ENCODE data around the gene PPP2R5C. TPM values are rescaled to one million over a fixed set of nuclear protein-coding genes. Genes with fewer than 3 reads are reported as not detected.

The PPP2R5C gene
- total and polyA plus RNA-seq, 4 experiments from 2014 or later: 273 to 620 (median 431) TPM

DNA sequence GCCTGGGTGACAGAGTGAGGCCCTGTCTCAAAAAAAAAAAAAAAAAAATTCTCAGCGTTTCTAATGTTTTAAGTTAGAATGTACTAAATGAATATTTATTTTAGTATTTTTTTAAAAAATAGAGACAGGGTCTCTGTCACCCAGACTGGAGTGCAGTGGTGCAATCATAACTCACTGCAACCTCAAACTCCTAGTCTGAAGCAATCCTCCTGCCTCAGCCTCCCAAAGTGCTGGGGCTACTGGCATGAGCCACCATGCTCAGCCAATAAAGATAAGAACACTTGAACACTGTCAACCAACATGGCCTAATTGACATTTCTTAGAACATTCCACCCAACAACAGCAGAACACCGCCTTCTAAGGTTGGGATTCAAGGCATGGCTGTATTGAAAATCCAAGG lies 197.8 kb downstream of the PPP2R5C start:
- H3K27ac ChIP-seq (ENCODE audit: low read depth, low read length): no peak overlapping the region
- H3K4me1 ChIP-seq (ENCODE audit: insufficient read depth, low read length): peaks cover 16% of the 10 kb centered on the region
- Mint-ChIP-seq H3K36me3 (no peaks in the 10 kb centered on the region), H3K4me1 (peaks cover 8 to 24% (median 18%) of the 10 kb centered on the region in 4 donors), H3K27ac (no peak overlapping the region), H3K4me3 (no peak overlapping the region), H3K27me3 (no peaks in the 10 kb centered on the region), H3K9me3 (peaks cover 0 to 2% (median 0%) of the 10 kb centered on the region in 8 donors)
- intact Hi-C loops (cut with micrococcal nuclease): no loop called here
- ChIA-PET POLR2A (ENCODE audit: partially characterized antibody) (interaction anchor here (0.6 kb wide), 1 partner anchor 77 kb away, joined by 3 read pairs; no protein-coding TSS in a partner anchor), CTCF (ENCODE audit: partially characterized antibody) (interaction anchor here (0.5 to 7.2 kb wide), 13 partner anchors 8 to 362 kb away, joined by 3 to 77 read pairs (median 4); no protein-coding TSS in a partner anchor)
- DNase-seq: no peak
- no peaks in the 10 kb centered on the region for H3K36me3 ChIP-seq (ENCODE audit: insufficient read depth, low read length)
- no peak overlapping the region for H3K4me3 ChIP-seq (ENCODE audit: low read length in 2 of 2)
- no peaks in the 10 kb centered on the region for H3K27me3 ChIP-seq (ENCODE audit: insufficient read depth, low read length)
- no peaks in the 10 kb centered on the region for H3K9me3 ChIP-seq (ENCODE audit: control insufficient read depth in 1 of 2, low read length in 2 of 2)

DNA sequence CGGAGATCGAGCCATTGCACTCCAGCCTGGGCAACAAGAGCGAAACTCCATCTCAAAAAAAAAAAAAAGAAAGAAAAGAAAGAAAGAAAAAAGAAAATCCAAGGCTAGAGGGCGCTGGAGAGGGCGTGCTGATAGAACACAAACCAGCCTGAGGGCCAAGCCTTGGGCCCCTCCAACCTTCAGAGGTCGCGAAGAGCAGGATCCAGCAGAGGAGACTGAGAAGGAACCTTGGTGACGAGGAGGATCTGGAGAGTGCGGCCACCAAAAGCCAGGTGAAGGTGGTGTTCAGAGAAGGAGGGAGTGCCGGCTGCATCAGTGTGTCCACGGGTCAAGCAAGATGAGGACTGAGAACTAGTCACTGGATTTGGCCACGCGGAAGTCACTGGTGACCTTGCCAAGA lies 198.7 kb downstream of the PPP2R5C start:
- Mint-ChIP-seq H3K27me3 (no peaks in the 10 kb centered on the region), H3K27ac (peak overlapping the region in 4 of 7 donors; percentile 37 to 84 (median 62)), H3K9me3 (peaks cover 0 to 2% (median 0%) of the 10 kb centered on the region in 8 donors), H3K4me3 (peak overlapping the region in 1 of 8 donors; percentile 63), H3K4me1 (peaks cover 8 to 26% (median 18%) of the 10 kb centered on the region in 4 donors), H3K36me3 (no peaks in the 10 kb centered on the region)
- H3K4me1 ChIP-seq (ENCODE audit: insufficient read depth, low read length): peaks cover 16% of the 10 kb centered on the region
- no peak overlapping the region for H3K27ac ChIP-seq (ENCODE audit: low read depth, low read length)
- no peak overlapping the region for H3K4me3 ChIP-seq (ENCODE audit: low read length in 2 of 2)
- H3K36me3 ChIP-seq (ENCODE audit: insufficient read depth, low read length): no peaks in the 10 kb centered on the region
- no peaks in the 10 kb centered on the region for H3K27me3 ChIP-seq (ENCODE audit: insufficient read depth, low read length)
- H3K9me3 ChIP-seq (ENCODE audit: control insufficient read depth in 1 of 2, low read length in 2 of 2): no peaks in the 10 kb centered on the region
- CTCF ChIA-PET (ENCODE audit: partially characterized antibody): interaction anchor here (0.6 to 7.2 kb wide), 12 partner anchors 9 to 555 kb away, joined by 3 to 77 read pairs (median 5); no protein-coding TSS in a partner anchor
- intact Hi-C loops (cut with micrococcal nuclease): loop anchor here (2.0 to 5.0 kb wide), 2 partner anchors 189 to 557 kb away; no protein-coding TSS in a partner anchor
- POLR2A ChIA-PET (ENCODE audit: partially characterized antibody): interaction anchor here (1.2 to 2.1 kb wide), 2 partner anchors 12 to 354 kb away, joined by 3 to 4 read pairs; no protein-coding TSS in a partner anchor
- peak in 2 of 5 donors; percentile 27 to 29 for DNase-seq

- Mint-ChIP-seq H3K4me3 (peak overlapping the region in 2 of 8 donors; percentile 52 to 74), H3K36me3 (no peaks in the 10 kb centered on the region), H3K4me1 (peaks cover 12 to 35% (median 23%) of the 10 kb centered on the region in 4 donors), H3K9me3 (peaks cover 0 to 2% (median 0%) of the 10 kb centered on the region in 8 donors), H3K27me3 (no peaks in the 10 kb centered on the region), H3K27ac (peak overlapping the region; percentile 54 to 92 (median 82))
- Histone ChIP-seq H3K4me3 (ENCODE audit: low read length in 2 of 2) (no peak overlapping the region), H3K27me3 (ENCODE audit: insufficient read depth, low read length) (no peaks in the 10 kb centered on the region), H3K36me3 (ENCODE audit: insufficient read depth, low read length) (no peaks in the 10 kb centered on the region), H3K27ac (ENCODE audit: low read depth, low read length) (no peak overlapping the region), H3K9me3 (ENCODE audit: control insufficient read depth in 1 of 2, low read length in 2 of 2) (no peaks in the 10 kb centered on the region), H3K4me1 (ENCODE audit: insufficient read depth, low read length) (peaks cover 24% of the 10 kb centered on the region)
- intact Hi-C loops (cut with micrococcal nuclease): loop anchor here (1.0 to 5.0 kb wide), 5 partner anchors 135 to 556 kb away; no protein-coding TSS in a partner anchor
- ChIA-PET POLR2A (ENCODE audit: partially characterized antibody) (interaction anchor here (1.0 to 2.1 kb wide), 4 partner anchors 13 to 353 kb away, joined by 3 to 4 read pairs (median 3); no protein-coding TSS in a partner anchor), CTCF (ENCODE audit: partially characterized antibody) (interaction anchor here (0.6 to 7.2 kb wide), 17 partner anchors 10 to 611 kb away, joined by 3 to 77 read pairs (median 4); no protein-coding TSS in a partner anchor)
- peak; percentile 72 to 74 (median 73) for DNase-seq
Measured at GRCh38 chr14:101961011-101961721, 199.7 kb downstream of the PPP2R5C start.

DNA sequence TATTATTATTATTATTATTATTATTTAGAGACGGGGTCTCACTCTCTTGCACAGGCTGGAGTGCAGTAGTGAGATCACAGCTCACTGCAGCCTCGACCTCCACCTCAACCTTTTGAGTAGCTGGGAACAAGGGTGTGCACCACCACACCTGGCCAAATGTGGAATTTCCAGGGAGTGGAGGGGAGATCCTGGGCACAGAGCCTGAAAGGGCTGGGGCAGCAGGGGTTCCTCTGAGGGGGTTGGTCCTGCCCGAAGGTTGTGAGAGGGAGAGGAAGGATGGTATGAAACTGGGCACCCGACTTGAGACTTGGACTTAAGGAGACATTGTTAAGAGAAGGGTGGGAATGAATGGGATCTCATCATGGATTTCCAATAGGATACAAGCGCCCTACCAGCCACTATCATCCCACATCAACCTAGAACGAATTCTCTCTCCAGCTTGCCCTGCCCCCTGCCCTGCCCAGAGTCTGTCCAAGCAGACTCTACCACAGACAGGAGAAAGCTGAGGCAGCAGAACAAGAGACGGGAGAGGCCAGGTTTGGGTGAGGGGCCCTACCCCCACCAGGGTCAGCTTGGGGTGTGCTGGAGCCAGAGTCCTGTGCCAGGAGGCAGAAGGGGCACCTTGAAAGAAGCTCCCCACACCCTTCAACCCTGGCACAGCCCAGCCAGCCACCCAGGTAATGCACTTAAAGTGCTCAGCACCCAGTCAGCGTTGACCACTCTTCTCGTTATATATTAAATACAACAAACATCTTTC lies 200.4 kb downstream of the PPP2R5C start:
- Histone ChIP-seq H3K4me3 (ENCODE audit: low read length in 2 of 2) (no peak overlapping the region), H3K36me3 (ENCODE audit: insufficient read depth, low read length) (no peaks in the 10 kb centered on the region), H3K27me3 (ENCODE audit: insufficient read depth, low read length) (no peaks in the 10 kb centered on the region), H3K27ac (ENCODE audit: low read depth, low read length) (no peak overlapping the region), H3K4me1 (ENCODE audit: insufficient read depth, low read length) (peaks cover 32% of the 10 kb centered on the region), H3K9me3 (ENCODE audit: control insufficient read depth in 1 of 2, low read length in 2 of 2) (no peaks in the 10 kb centered on the region)
- ChIA-PET POLR2A (ENCODE audit: partially characterized antibody) (interaction anchor here (1.0 to 2.1 kb wide), 3 partner anchors 13 to 352 kb away, joined by 3 to 4 read pairs (median 3); no protein-coding TSS in a partner anchor), CTCF (ENCODE audit: partially characterized antibody) (interaction anchor here (0.6 to 7.2 kb wide), 13 partner anchors 11 to 354 kb away, joined by 3 to 77 read pairs (median 4); no protein-coding TSS in a partner anchor)
- Mint-ChIP-seq H3K4me1 (peaks cover 14 to 39% (median 27%) of the 10 kb centered on the region in 4 donors), H3K36me3 (peaks cover 0 to 2% of the 10 kb centered on the region in 2 donors), H3K27me3 (no peaks in the 10 kb centered on the region), H3K9me3 (peaks cover 0 to 2% (median 0%) of the 10 kb centered on the region in 8 donors), H3K4me3 (no peak overlapping the region), H3K27ac (no peak overlapping the region)
- intact Hi-C loops (cut with micrococcal nuclease): loop anchor here (1.0 to 5.0 kb wide), 5 partner anchors 134 to 555 kb away; no protein-coding TSS in a partner anchor
- no peak for DNase-seq

GRCh38 chr14:101962503-101962874 lies 201.0 kb downstream of the PPP2R5C start:
- Mint-ChIP-seq H3K4me3 (no peak overlapping the region), H3K27me3 (no peaks in the 10 kb centered on the region), H3K27ac (no peak overlapping the region), H3K9me3 (peaks cover 0 to 2% (median 0%) of the 10 kb centered on the region in 8 donors), H3K36me3 (peaks cover 0 to 2% of the 10 kb centered on the region in 2 donors), H3K4me1 (peaks cover 17 to 43% (median 31%) of the 10 kb centered on the region in 4 donors)
- no peaks in the 10 kb centered on the region for H3K36me3 ChIP-seq (ENCODE audit: insufficient read depth, low read length)
- ChIA-PET POLR2A (ENCODE audit: partially characterized antibody) (interaction anchor here (0.9 to 1.3 kb wide), 2 partner anchors 14 to 256 kb away, joined by 3 read pairs; no protein-coding TSS in a partner anchor), CTCF (ENCODE audit: partially characterized antibody) (interaction anchor here (0.9 to 7.2 kb wide), 6 partner anchors 135 to 353 kb away, joined by 3 to 77 read pairs (median 5); no protein-coding TSS in a partner anchor)
- intact Hi-C loops (cut with micrococcal nuclease): loop anchor here (5.0 kb wide), 1 partner anchor 555 kb away; no protein-coding TSS in a partner anchor
- H3K4me3 ChIP-seq (ENCODE audit: low read length in 2 of 2): no peak overlapping the region
- no peak overlapping the region for H3K27ac ChIP-seq (ENCODE audit: low read depth, low read length)
- no peak for DNase-seq
- H3K27me3 ChIP-seq (ENCODE audit: insufficient read depth, low read length): no peaks in the 10 kb centered on the region
- H3K4me1 ChIP-seq (ENCODE audit: insufficient read depth, low read length): peaks cover 37% of the 10 kb centered on the region
- no peaks in the 10 kb centered on the region for H3K9me3 ChIP-seq (ENCODE audit: control insufficient read depth in 1 of 2, low read length in 2 of 2)

DNA sequence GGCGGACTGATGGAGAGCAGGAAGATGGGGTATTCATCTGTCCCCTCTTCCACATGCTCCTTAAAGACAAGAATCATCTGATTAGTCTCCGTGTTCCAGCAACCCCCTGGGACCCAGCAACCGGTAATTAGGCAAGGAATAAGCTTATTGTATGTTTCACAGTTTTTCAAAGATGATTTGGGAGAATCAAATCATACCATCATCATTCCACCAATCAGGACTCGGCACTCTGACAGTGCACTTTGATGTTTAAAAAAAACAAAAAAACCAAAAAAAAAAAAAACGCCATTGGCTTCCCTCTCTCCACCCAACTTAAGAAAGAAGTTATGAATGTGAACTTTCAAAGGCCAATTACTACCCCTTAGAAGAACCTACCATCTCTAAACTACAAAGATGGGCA lies 201.5 kb downstream of the PPP2R5C start:
- Mint-ChIP-seq H3K4me3 (peak overlapping the region in 1 of 8 donors; percentile 26), H3K36me3 (peaks cover 3 to 6% of the 10 kb centered on the region in 2 donors), H3K27ac (no peak overlapping the region), H3K27me3 (no peaks in the 10 kb centered on the region), H3K4me1 (peaks cover 22 to 49% (median 36%) of the 10 kb centered on the region in 4 donors), H3K9me3 (peaks cover 0 to 2% (median 0%) of the 10 kb centered on the region in 8 donors)
- ChIA-PET CTCF (ENCODE audit: partially characterized antibody) (interaction anchor here (2.0 to 7.2 kb wide), 3 partner anchors 15 to 351 kb away, joined by 5 to 77 read pairs (median 6); no protein-coding TSS in a partner anchor), POLR2A (ENCODE audit: partially characterized antibody) (interaction anchor here (0.9 to 5.1 kb wide), 3 partner anchors 14 to 257 kb away, joined by 3 to 32 read pairs (median 6); no protein-coding TSS in a partner anchor)
- Histone ChIP-seq H3K27me3 (ENCODE audit: insufficient read depth, low read length) (no peaks in the 10 kb centered on the region), H3K4me3 (ENCODE audit: low read length in 2 of 2) (no peak overlapping the region), H3K27ac (ENCODE audit: low read depth, low read length) (no peak overlapping the region), H3K9me3 (ENCODE audit: control insufficient read depth in 1 of 2, low read length in 2 of 2) (no peaks in the 10 kb centered on the region), H3K36me3 (ENCODE audit: insufficient read depth, low read length) (no peaks in the 10 kb centered on the region), H3K4me1 (ENCODE audit: insufficient read depth, low read length) (peaks cover 43% of the 10 kb centered on the region)
- intact Hi-C loops (cut with micrococcal nuclease): loop anchor here (5.0 kb wide), 1 partner anchor 554 kb away; no protein-coding TSS in a partner anchor
- no peak for DNase-seq
